WTC11 (cell line): ENCODE results near the gene PLTP.

ENCODE experiments used
- SMAD3 ChIP-seq: sonication (generic); formaldehyde crosslinking; IDR thresholded peaks from 2 replicates; pipeline ENCODE4 v1.8.0; 2022; ENCODE audit warnings: missing genetic modification reagents, mild to moderate bottlenecking, borderline replicate concordance
- ZNF263 ChIP-seq: sonication (generic); formaldehyde crosslinking; IDR thresholded peaks from 2 replicates; pipeline ENCODE4 v1.8.1; 2022; ENCODE audit warnings: low read depth, mild to moderate bottlenecking, moderate library complexity, missing genetic modification reagents
- TF ChIP-seq, protein P1 (sequence below): sonication (generic); formaldehyde crosslinking; IDR thresholded peaks from 2 replicates; pipeline ENCODE4 v1.8.0; 2023; ENCODE audit warnings: missing genetic modification reagents
- TF ChIP-seq, protein P2 (sequence below): fragments of 200-600 bp; IDR thresholded peaks from 2 replicates; pipeline ENCODE4 v1.8.0; 2022; ENCODE audit warnings: antibody characterized with exemption
- TF ChIP-seq, protein P3 (sequence below): sonication (generic); formaldehyde crosslinking; IDR thresholded peaks from 2 replicates; pipeline ENCODE4 v1.8.0; 2022; ENCODE audit warnings: mild to moderate bottlenecking, missing genetic modification reagents
- TF ChIP-seq, protein P4 (sequence below): fragments of 250-450 bp; sonication (Bioruptor Pico); IDR thresholded peaks from 2 replicates; pipeline ENCODE4 v2.1.2; 2022; ENCODE audit warnings: mild to moderate bottlenecking, moderate library complexity

DNA sequence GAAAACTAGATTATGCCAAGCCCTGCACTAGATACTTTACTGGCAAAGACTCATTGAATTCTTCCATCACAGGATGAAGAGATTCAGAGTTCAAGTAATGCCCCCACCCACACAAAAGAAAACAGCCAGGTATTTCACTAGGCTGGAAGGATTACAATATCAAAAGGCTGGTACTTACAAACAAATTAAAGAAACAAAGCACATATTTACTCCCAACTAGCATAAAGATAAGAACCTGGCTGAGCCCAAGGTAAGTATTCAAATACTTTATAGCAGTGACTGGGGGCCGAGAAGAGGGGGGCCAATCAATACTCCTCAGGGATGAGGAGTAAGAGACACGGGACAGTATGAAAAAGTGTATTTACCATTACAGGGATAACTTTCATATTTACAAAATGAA lies 58.5 kb downstream of the PLTP start:
- TF ChIP-seq, protein P1, sequence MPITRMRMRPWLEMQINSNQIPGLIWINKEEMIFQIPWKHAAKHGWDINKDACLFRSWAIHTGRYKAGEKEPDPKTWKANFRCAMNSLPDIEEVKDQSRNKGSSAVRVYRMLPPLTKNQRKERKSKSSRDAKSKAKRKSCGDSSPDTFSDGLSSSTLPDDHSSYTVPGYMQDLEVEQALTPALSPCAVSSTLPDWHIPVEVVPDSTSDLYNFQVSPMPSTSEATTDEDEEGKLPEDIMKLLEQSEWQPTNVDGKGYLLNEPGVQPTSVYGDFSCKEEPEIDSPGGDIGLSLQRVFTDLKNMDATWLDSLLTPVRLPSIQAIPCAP (CRISPR knock-in tag) = no peak
- TF ChIP-seq, protein P2, sequence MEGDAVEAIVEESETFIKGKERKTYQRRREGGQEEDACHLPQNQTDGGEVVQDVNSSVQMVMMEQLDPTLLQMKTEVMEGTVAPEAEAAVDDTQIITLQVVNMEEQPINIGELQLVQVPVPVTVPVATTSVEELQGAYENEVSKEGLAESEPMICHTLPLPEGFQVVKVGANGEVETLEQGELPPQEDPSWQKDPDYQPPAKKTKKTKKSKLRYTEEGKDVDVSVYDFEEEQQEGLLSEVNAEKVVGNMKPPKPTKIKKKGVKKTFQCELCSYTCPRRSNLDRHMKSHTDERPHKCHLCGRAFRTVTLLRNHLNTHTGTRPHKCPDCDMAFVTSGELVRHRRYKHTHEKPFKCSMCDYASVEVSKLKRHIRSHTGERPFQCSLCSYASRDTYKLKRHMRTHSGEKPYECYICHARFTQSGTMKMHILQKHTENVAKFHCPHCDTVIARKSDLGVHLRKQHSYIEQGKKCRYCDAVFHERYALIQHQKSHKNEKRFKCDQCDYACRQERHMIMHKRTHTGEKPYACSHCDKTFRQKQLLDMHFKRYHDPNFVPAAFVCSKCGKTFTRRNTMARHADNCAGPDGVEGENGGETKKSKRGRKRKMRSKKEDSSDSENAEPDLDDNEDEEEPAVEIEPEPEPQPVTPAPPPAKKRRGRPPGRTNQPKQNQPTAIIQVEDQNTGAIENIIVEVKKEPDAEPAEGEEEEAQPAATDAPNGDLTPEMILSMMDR = no peak
- TF ChIP-seq, protein P3, sequence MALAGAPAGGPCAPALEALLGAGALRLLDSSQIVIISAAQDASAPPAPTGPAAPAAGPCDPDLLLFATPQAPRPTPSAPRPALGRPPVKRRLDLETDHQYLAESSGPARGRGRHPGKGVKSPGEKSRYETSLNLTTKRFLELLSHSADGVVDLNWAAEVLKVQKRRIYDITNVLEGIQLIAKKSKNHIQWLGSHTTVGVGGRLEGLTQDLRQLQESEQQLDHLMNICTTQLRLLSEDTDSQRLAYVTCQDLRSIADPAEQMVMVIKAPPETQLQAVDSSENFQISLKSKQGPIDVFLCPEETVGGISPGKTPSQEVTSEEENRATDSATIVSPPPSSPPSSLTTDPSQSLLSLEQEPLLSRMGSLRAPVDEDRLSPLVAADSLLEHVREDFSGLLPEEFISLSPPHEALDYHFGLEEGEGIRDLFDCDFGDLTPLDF (CRISPR knock-in tag) = no peak
- TF ChIP-seq ZNF263 = no peak
- TF ChIP-seq SMAD3 (CRISPR knock-in tag) = no peak
- TF ChIP-seq, protein P4, sequence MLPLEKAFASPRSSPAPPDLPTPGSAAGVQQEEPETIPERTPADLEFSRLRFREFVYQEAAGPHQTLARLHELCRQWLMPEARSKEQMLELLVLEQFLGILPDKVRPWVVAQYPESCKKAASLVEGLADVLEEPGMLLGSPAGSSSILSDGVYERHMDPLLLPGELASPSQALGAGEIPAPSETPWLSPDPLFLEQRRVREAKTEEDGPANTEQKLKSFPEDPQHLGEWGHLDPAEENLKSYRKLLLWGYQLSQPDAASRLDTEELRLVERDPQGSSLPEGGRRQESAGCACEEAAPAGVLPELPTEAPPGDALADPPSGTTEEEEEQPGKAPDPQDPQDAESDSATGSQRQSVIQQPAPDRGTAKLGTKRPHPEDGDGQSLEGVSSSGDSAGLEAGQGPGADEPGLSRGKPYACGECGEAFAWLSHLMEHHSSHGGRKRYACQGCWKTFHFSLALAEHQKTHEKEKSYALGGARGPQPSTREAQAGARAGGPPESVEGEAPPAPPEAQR (CRISPR knock-in tag) = no peak
